PC-3 (cell line): ENCODE data around the gene GDPD3. TPM values are rescaled to one million over a fixed set of nuclear protein-coding genes. Genes with fewer than 3 reads are reported as not detected.

Source experiments
- ATAC-seq: fragments of 200-7000 bp; cut with Tn5 transposase; 2 replicates; pipeline ENCODE4 v1.9.1; 2020; ENCODE audit warnings: mild to moderate bottlenecking, moderate library complexity
- BruUV-seq: library from RNA; stranded (reverse); fragments of 400-500 nt; replicated peaks from 2 replicates; lab custom pipeline; 2021; lab: Mats Ljungman, UMichigan
- CTCF ChIA-PET: fragments of 300-600 bp; sonication (Branson Sonifier 250); formaldehyde crosslinking; loops from one replicate; lab custom pipeline; 2022; ENCODE audit warnings: antibody characterized with exemption; lab: Charles Lee
- POLR2A ChIA-PET: fragments of 300-600 bp; sonication (Branson Sonifier 250); formaldehyde crosslinking; loops from one replicate; lab custom pipeline; 2022; ENCODE audit warnings: antibody characterized with exemption; ENCODE audit not compliant: unreplicated experiment; lab: Charles Lee
- DNase-seq: peaks from one replicate; pipeline ENCODE4 v3.0.0-alpha.2; 2015
- H2AFZ ChIP-seq: fragments of 300-600 bp; sonication (generic); 2 replicates; pipeline ENCODE4 v1.6.0; 2016; ENCODE audit warnings: antibody characterized with exemption, low read length
- H3F3A ChIP-seq: fragments of 300-600 bp; sonication (generic); one replicate; pipeline ENCODE4 v1.6.0; 2017; ENCODE audit warnings: antibody characterized with exemption, low read length, control low read depth, mild to moderate bottlenecking; ENCODE audit not compliant: unreplicated experiment
- H3K27ac ChIP-seq: fragments of 300-600 bp; sonication (generic); 2 replicates; pipeline ENCODE4 v1.5.1; 2016; ENCODE audit warnings: mild to moderate bottlenecking, low read length
- H3K27me3 ChIP-seq: fragments of 300-600 bp; sonication (generic); 2 replicates; pipeline ENCODE4 v1.6.1; 2016; ENCODE audit warnings: low read length, mixed read lengths
- H3K36me3 ChIP-seq: fragments of 300-600 bp; sonication (generic); 2 replicates; pipeline ENCODE4 v1.6.1; 2016; ENCODE audit warnings: low read depth, mixed run types, low read length, mixed read lengths
- H3K4me1 ChIP-seq: fragments of 300-600 bp; sonication (generic); 2 replicates; pipeline ENCODE4 v1.5.1; 2016; ENCODE audit warnings: low read length; ENCODE audit not compliant: insufficient read depth
- H3K4me2 ChIP-seq: fragments of 300-600 bp; sonication (generic); 2 replicates; pipeline ENCODE4 v1.6.0; 2016; ENCODE audit warnings: low read length
- H3K4me3 ChIP-seq: fragments of 300-600 bp; sonication (generic); 2 replicates; pipeline ENCODE4 v1.5.1; 2016; ENCODE audit warnings: mild to moderate bottlenecking, low read length, mixed read lengths
- H3K79me2 ChIP-seq: fragments of 300-600 bp; sonication (generic); 2 replicates; pipeline ENCODE4 v1.6.1; 2017; ENCODE audit warnings: low read length, mixed read lengths
- H3K9ac ChIP-seq: fragments of 300-600 bp; sonication (generic); 2 replicates; pipeline ENCODE4 v1.6.0; 2016; ENCODE audit warnings: mild to moderate bottlenecking, low read length
- H3K9me2 ChIP-seq: fragments of 300-600 bp; sonication (generic); replicated peaks from 2 replicates; pipeline ENCODE4 v1.6.1; 2016; ENCODE audit warnings: mixed run types, low read length, mixed read lengths
- H3K9me3 ChIP-seq: fragments of 300-600 bp; sonication (generic); 2 replicates; pipeline ENCODE4 v1.6.1; 2016; ENCODE audit warnings: low read length, mixed read lengths
- H4K20me1 ChIP-seq: fragments of 300-600 bp; sonication (generic); 2 replicates; pipeline ENCODE4 v1.6.1; 2016; ENCODE audit warnings: low read length, mixed read lengths
- CTCF ChIP-seq: fragments of 300-600 bp; sonication (generic); conservative IDR thresholded peaks from 2 replicates; pipeline ENCODE4 v1.5.1; 2017; ENCODE audit warnings: antibody characterized with exemption, low read depth, mild to moderate bottlenecking, low read length
- EZH2 ChIP-seq: fragments of 300-600 bp; sonication (generic); IDR thresholded peaks from one replicate; pipeline ENCODE4 v1.6.1; 2017; ENCODE audit warnings: antibody characterized with exemption, mild to moderate bottlenecking, low read length; ENCODE audit not compliant: unreplicated experiment
- EZH2phosphoT487 ChIP-seq: fragments of 300-600 bp; sonication (generic); IDR thresholded peaks from 2 replicates; pipeline ENCODE4 v1.6.1; 2018; ENCODE audit warnings: mild to moderate bottlenecking, antibody characterized with exemption, low read length, borderline replicate concordance
- intact Hi-C: fragments of 100-400 bp; cut with micrococcal nuclease; formaldehyde crosslinking; loops from 2 replicates; pipeline ENCODE4 v1.9.0; 2023
- total RNA-seq: library from RNA; depleted of rRNA; stranded (reverse); fragments of >200 nt; gene quantifications from 2 replicates; pipeline ENCODE4 v1.2.3, GENCODE V29; 2014

The GDPD3 gene
- total RNA-seq, 1 experiment from 2014 or later, result 3.4 TPM

GRCh38 chr16:30063278-30063892 lies 50.0 kb downstream of the GDPD3 start:
- no peaks in the 10 kb centered on the region for H3K27me3 ChIP-seq
- H3K4me3 ChIP-seq, result peak overlapping the region; percentile 99
- peaks cover 23% of the 10 kb centered on the region for H4K20me1 ChIP-seq
- peak overlapping the region; percentile 97; the same call in 1 of the 2 replicates for H3K27ac ChIP-seq
- H3K9ac ChIP-seq, result peak overlapping the region; percentile 90
- no peaks in the 10 kb centered on the region for H3F3A ChIP-seq
- no peaks in the 10 kb centered on the region for H3K9me2 ChIP-seq
- H3K4me2 ChIP-seq, result peak overlapping the region; percentile 88
- BruUV-seq, result no TSS peak
- H3K9me3 ChIP-seq, result no peaks in the 10 kb centered on the region
- no peak for ATAC-seq
- H2AFZ ChIP-seq, result no peak overlapping the region
- TF ChIP-seq CTCF, result no peak
- TF ChIP-seq EZH2, result no peak
- no peak for TF ChIP-seq EZH2phosphoT487
- ChIA-PET CTCF (no interaction called here), POLR2A (no interaction called here)
- peaks cover 21% of the 10 kb centered on the region for H3K36me3 ChIP-seq
- peaks cover 24% of the 10 kb centered on the region for H3K4me1 ChIP-seq
- no peak for DNase-seq
- intact Hi-C loops, result no loop called here
- H3K79me2 ChIP-seq, result peaks cover 47% of the 10 kb centered on the region

- CTCF ChIA-PET, result no interaction called here
- H3K9ac ChIP-seq, result no peak overlapping the region
- H3K27ac ChIP-seq, result no peak overlapping the region
Measured at GRCh38 chr16:30060836-30061554, 52.3 kb downstream of the GDPD3 start.

More at GRCh38 chr16:30060836-30061554, 52.3 kb downstream of the GDPD3 start:
- no peak for TF ChIP-seq EZH2
- no peak for TF ChIP-seq CTCF
- TF ChIP-seq EZH2phosphoT487, result no peak
- POLR2A ChIA-PET, result no interaction called here
- no peak overlapping the region for H3K4me3 ChIP-seq
- H3K79me2 ChIP-seq, result peaks cover 23% of the 10 kb centered on the region
- H3K9me3 ChIP-seq, result no peaks in the 10 kb centered on the region
- H3K27me3 ChIP-seq, result no peaks in the 10 kb centered on the region
- no peak for DNase-seq
- H3F3A ChIP-seq, result no peaks in the 10 kb centered on the region
- no peak overlapping the region for H3K4me2 ChIP-seq
- H3K9me2 ChIP-seq, result no peaks in the 10 kb centered on the region
- no TSS peak for BruUV-seq
- peaks cover 2% of the 10 kb centered on the region; the same call in 1 of the 2 replicates for H4K20me1 ChIP-seq
- intact Hi-C loops, result no loop called here
- H2AFZ ChIP-seq, result no peak overlapping the region
- peaks cover 17% of the 10 kb centered on the region for H3K4me1 ChIP-seq
- no peak for ATAC-seq
- H3K36me3 ChIP-seq, result 0 out of 2 replicates have a peak, but pooled peaks cover under 1% of the 10 kb centered on the region
